ENCODE measurements around the gene PDE4D. TPM values are rescaled to one million over a fixed set of nuclear protein-coding genes. Genes with fewer than 3 reads are reported as not detected.

The PDE4D gene
- total and polyA plus RNA-seq, 10 of the 15 experiments (the other 5 are each of a cell fraction or from before 2014, with no cell fraction given) = 0.87 to 4.1 (median 2.2) TPM

DNA sequence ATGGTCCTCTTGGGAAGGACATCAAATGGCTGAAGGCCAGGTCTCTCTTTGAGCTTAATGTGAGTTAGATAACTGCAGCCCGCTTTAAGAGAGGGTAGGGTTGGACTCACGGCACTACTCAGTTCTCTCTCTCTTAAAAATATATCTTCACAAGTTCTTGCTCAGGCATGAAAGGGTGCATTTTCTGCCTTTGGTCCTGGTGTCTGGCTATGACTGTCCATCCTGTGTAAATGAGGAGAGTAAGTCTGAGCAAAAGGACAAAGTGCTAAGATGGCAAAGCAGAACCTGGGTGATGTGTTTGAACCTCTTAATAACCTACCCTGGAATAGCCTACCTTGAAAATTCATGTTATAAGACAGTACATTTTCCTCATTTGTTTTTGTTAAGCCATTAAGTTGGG, 293.4 kb downstream of the PDE4D start:
- Histone ChIP-seq H3K4me1 (ENCODE audit: control insufficient read depth, insufficient read depth, low read length) (no peaks in the 10 kb centered on the region), H3K9ac (ENCODE audit: control insufficient read depth, insufficient read depth, low read length) (no peak overlapping the region), H3K9me3 (replicated peaks; ENCODE audit: control insufficient read depth, insufficient read depth, low read length) (no peaks in the 10 kb centered on the region), H3K79me2 (ENCODE audit: control insufficient read depth, insufficient read depth, low read length) (no peaks in the 10 kb centered on the region), H2AFZ (ENCODE audit: control insufficient read depth, low read depth, low read length) (no peak overlapping the region), H3K4me2 (ENCODE audit: control insufficient read depth, insufficient read depth) (no peak overlapping the region), H3K4me3 (no peak overlapping the region), H4K20me1 (ENCODE audit: control insufficient read depth, insufficient read depth) (no peaks in the 10 kb centered on the region), H3K36me3 (ENCODE audit: control insufficient read depth in 2 of 2, insufficient read depth in 2 of 2, low read length in 1 of 2) (no peaks in the 10 kb centered on the region), H3K27ac (ENCODE audit: control insufficient read depth, insufficient read depth) (no peak overlapping the region), H3K27me3 (replicated peaks in 1 of 2; ENCODE audit: control insufficient read depth in 2 of 2, insufficient read depth in 2 of 2, low read length in 1 of 2) (no peaks in the 10 kb centered on the region)
- CTCF ChIA-PET = no interaction called here
- no TSS peak for BruUV-seq (replicated peaks)
- SMC1A ChIA-PET (ENCODE audit: uncharacterized antibody, unreplicated experiment) = interaction anchor here (0.8 kb wide), 1 partner anchor 9 kb away, joined by 3 read pairs; no protein-coding TSS in a partner anchor
- in situ Hi-C loops (cut with MboI) = no loop called here
- DNase-seq (ENCODE audit: low read depth, low spot score) = no peak
- POLR2A ChIA-PET = no interaction called here
- WGBS (ENCODE audit: insufficient coverage, insufficient replicate concordance, low lambda C conversion rate, missing lambda C conversion rate) = 97% methylated on average over 2 of the region's 2 CpGs
- RAD21 ChIA-PET (ENCODE audit: unreplicated experiment) = no interaction called here
- FAIRE-seq = no peak
- ATAC-seq = no peak
- intact Hi-C loops (cut with micrococcal nuclease; ENCODE audit: unreplicated experiment) = no loop called here
- TF ChIP-seq HSF1 (IDR thresholded peaks at IDR 0.05; ENCODE audit: low read depth, low read length) (no peak), RUNX3 (IDR thresholded peaks at IDR 0.05; ENCODE audit: low read length) (no peak), BMI1 (IDR thresholded peaks at IDR 0.05; ENCODE audit: borderline replicate concordance) (no peak), NR2C1 (IDR thresholded peaks at IDR 0.05) (no peak), HCFC1 (IDR thresholded peaks at IDR 0.05; ENCODE audit: low read length) (no peak), YY1 (IDR thresholded peaks at IDR 0.05; ENCODE audit: low read depth, low read length) (no peak), POLR2AphosphoS5 (IDR thresholded peaks at IDR 0.05; ENCODE audit: low read length) (no peak), TAF1 (IDR thresholded peaks at IDR 0.05; ENCODE audit: borderline replicate concordance, low read depth, low read length) (no peak), MEF2A (IDR thresholded peaks at IDR 0.05; ENCODE audit: insufficient read depth, low read depth, low read length) (no peak), CREB1 (IDR thresholded peaks at IDR 0.05; ENCODE audit: low read depth) (no peak), ZNF274 (IDR thresholded peaks at IDR 0.05; ENCODE audit: insufficient read depth, insufficient read length) (no peak), FOS (IDR thresholded peaks at IDR 0.05; ENCODE audit: borderline replicate concordance, extremely low read depth, insufficient read length) (no peak), CEBPB (IDR thresholded peaks at IDR 0.05; ENCODE audit: borderline replicate concordance in 1 of 2, low read depth in 2 of 2, low read length in 2 of 2) (no peak), IKZF2 (IDR thresholded peaks at IDR 0.05) (no peak), SIX5 (IDR thresholded peaks at IDR 0.05; ENCODE audit: low read depth, low read length, severe bottlenecking) (no peak), PML (IDR thresholded peaks at IDR 0.05; ENCODE audit: low read length) (no peak)
- TF ChIP-seq, protein P1, sequence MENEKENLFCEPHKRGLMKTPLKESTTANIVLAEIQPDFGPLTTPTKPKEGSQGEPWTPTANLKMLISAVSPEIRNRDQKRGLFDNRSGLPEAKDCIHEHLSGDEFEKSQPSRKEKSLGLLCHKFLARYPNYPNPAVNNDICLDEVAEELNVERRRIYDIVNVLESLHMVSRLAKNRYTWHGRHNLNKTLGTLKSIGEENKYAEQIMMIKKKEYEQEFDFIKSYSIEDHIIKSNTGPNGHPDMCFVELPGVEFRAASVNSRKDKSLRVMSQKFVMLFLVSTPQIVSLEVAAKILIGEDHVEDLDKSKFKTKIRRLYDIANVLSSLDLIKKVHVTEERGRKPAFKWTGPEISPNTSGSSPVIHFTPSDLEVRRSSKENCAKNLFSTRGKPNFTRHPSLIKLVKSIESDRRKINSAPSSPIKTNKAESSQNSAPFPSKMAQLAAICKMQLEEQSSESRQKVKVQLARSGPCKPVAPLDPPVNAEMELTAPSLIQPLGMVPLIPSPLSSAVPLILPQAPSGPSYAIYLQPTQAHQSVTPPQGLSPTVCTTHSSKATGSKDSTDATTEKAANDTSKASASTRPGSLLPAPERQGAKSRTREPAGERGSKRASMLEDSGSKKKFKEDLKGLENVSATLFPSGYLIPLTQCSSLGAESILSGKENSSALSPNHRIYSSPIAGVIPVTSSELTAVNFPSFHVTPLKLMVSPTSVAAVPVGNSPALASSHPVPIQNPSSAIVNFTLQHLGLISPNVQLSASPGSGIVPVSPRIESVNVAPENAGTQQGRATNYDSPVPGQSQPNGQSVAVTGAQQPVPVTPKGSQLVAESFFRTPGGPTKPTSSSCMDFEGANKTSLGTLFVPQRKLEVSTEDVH (IDR thresholded peaks at IDR 0.05; ENCODE audit: low read depth, partially characterized antibody) = no peak
- TF ChIP-seq, protein P2, sequence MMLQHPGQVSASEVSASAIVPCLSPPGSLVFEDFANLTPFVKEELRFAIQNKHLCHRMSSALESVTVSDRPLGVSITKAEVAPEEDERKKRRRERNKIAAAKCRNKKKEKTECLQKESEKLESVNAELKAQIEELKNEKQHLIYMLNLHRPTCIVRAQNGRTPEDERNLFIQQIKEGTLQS (IDR thresholded peaks at IDR 0.05; ENCODE audit: borderline replicate concordance, extremely low read depth, low read depth, low read length) = no peak
- TF ChIP-seq, protein P3, sequence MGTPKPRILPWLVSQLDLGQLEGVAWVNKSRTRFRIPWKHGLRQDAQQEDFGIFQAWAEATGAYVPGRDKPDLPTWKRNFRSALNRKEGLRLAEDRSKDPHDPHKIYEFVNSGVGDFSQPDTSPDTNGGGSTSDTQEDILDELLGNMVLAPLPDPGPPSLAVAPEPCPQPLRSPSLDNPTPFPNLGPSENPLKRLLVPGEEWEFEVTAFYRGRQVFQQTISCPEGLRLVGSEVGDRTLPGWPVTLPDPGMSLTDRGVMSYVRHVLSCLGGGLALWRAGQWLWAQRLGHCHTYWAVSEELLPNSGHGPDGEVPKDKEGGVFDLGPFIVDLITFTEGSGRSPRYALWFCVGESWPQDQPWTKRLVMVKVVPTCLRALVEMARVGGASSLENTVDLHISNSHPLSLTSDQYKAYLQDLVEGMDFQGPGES (IDR thresholded peaks at IDR 0.05) = no peak
- TF ChIP-seq, protein P4, sequence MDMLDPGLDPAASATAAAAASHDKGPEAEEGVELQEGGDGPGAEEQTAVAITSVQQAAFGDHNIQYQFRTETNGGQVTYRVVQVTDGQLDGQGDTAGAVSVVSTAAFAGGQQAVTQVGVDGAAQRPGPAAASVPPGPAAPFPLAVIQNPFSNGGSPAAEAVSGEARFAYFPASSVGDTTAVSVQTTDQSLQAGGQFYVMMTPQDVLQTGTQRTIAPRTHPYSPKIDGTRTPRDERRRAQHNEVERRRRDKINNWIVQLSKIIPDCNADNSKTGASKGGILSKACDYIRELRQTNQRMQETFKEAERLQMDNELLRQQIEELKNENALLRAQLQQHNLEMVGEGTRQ (IDR thresholded peaks at IDR 0.05; ENCODE audit: borderline replicate concordance, low read depth, low read length) = no peak

Measured in GM12878 (cell line).